HG02943 (cell line): ENCODE results near the gene TMEM151B.

Experiments used
- ATAC-seq: cut with Tn5 transposase; IDR thresholded peaks from one replicate; pipeline ENCODE4 v1.9.1; 2021; ENCODE audit warnings: mild to moderate bottlenecking, low read depth, moderate library complexity; ENCODE audit not compliant: unreplicated experiment

Gene TMEM151B

DNA sequence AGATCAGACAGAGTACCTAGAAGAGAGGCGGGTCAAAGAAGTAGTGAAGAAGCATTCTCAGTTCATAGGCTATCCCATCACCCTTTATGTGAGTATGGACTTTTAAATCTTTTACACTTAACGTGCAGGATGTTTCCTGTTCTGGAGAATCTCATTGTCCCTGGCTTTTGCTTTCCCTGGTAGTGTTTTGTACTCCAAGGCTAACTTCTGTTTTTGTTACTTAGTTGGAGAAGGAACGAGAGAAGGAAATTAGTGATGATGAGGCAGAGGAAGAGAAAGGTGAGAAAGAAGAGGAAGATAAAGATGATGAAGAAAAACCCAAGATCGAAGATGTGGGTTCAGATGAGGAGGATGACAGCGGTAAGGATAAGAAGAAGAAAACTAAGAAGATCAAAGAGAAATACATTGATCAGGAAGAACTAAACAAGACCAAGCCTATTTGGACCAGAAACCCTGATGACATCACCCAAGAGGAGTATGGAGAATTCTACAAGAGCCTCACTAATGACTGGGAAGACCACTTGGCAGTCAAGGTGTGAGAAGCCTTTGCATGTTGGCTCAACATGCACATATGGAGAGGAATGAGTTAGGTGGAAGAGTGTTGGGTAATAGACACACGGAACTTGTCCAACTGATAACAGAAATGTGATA is 20.1 kb upstream of the TMEM151B start:
- ATAC-seq, result no peak

DNA sequence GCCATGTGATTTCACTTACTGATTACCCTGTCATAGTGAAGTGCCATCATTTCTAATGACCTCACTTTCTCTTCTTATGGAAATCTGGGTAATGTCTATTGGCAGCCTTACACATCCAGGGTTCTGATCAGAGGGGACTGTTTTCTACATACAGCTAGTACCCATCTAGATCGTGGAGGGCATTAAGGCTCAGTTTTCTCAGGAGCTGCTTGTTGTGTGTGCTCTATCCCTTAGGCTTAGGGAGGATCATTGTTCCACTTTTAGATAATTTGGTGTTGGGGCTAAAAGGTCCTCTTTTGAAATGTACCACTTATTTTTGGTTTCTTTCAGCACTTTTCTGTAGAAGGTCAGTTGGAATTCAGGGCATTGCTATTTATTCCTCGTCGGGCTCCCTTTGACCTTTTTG is 19.5 kb upstream of the TMEM151B start:
- ATAC-seq, result no peak

DNA sequence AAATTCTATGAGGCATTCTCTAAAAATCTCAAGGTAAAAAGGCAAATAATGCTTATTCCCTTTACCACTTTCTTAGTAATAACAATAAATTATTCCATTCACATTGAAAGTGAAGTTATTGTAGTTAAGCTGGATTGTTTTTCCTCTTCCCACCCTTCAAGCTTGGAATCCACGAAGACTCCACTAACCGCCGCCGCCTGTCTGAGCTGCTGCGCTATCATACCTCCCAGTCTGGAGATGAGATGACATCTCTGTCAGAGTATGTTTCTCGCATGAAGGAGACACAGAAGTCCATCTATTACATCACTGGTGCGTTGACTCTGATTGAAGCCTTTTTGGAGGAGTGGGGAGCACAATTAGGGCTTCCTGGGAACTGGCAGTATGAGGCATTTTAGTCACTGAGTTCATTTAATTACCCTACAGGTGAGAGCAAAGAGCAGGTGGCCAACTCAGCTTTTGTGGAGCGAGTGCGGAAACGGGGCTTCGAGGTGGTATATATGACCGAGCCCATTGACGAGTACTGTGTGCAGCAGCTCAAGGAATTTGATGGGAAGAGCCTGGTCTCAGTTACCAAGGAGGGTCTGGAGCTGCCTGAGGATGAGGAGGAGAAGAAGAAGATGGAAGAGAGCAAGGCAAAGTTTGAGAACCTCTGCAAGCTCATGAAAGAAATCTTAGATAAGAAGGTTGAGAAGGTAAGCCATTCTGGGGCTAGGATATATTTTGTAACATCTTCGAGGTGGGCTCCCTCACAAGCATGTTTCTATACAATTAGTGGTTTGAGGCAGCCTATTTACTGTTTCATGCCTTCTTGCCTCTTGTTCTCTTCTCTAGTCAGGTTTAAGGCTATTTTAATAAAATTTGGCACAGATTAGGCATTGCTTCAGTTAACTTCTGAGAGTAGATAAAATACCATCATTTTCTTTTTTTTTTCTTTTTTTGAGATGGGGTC is 18.4 kb upstream of the TMEM151B start:
- no peak for ATAC-seq

DNA sequence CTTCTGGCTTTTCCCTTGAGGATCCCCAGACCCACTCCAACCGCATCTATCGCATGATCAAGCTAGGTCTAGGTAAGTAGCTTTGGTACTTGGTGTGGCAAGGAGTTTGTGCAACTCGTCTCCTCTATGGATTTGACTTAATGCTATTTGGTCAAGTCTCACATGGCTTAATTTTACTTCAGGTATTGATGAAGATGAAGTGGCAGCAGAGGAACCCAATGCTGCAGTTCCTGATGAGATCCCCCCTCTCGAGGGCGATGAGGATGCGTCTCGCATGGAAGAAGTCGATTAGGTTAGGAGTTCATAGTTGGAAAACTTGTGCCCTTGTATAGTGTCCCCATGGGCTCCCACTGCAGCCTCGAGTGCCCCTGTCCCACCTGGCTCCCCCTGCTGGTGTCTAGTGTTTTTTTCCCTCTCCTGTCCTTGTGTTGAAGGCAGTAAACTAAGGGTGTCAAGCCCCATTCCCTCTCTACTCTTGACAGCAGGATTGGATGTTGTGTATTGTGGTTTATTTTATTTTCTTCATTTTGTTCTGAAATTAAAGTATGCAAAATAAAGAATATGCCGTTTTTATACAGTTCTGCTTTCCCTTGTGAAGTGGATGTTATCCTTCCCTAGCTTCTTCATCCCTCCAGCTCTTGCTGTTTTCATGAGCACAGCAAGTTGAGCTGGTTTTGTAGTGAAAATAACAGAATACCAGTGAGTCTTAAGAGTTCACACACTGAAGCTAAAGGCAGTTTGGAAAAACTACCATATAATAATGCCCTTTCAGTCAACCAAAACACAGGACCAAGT is 16.7 kb upstream of the TMEM151B start:
- ATAC-seq, result no peak

DNA sequence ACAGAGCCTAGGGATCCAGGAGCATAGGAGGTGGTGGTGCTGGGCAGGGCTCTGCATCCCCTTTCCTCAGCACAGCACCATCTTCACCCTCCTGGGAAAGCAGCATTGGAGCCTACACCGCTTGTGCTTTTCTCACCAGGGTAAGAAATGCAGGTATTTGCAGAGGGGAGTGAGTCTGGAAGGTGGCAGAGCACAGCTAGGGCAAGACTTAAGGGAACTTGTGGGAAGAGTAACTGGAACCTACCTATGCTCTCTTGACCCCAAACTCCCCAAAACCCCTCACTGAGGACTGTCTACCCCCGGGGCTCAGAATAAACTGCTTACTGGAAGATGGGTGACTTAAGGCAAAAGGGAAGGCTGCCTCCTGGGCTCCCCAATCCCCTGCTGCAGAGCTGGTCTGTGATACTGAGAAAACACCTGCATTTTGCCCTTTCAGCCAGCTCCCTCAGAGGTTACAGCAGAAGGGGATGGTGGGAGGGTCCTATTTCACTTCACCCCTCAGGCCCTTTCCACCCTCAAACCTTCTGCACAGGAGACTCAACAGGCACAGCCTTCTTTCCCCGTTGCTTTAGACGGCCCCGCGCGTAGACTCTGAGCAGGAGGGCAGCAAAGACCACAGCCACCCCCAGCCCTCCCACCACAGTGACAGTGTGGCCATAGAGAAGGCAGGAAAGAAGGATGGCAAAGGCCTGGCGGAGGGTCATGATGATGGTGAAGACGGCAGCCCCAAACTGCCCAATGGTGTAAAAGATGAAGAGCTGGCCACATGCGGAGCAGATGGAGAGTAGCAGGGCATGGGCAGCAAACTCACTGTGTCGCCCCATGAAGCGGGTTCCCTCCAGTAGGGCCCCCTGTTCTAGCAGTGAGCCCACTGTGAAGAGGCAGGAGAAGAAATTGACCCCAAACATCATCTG is 15.8 kb upstream of the TMEM151B start:
- ATAC-seq, result no peak

DNA sequence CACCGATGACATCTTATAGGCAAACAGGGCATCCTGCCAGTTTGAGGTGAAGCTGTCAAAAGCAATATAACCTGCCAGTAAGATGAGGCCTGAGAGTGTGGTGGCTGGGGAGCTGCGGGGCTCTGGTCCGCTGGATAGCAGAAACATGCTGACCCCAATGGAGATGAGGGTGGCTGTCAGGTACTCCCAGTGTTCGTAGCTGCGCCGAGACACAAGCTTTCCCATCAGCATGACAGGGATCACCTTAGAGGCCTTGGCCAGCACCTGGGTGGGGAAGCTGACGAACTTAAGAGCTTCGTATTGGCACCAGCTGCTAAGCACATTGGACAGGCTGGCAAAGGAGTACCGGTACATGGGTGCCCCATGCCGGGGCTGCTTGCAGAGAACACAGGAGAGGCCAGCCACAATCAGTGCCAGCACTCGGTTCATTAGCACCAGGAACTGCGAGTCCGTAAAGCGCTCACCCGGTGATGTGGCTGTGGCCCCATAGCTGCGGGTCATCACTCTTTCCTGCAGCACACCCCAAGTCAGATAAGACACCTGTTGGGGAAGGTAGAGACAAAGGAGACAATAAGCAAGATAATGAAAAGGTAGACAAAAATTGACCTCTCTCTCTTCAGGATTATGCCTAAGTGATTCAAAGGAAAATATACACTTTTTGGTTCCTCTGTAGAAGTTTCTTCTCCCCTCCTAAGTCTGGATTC is 15.0 kb upstream of the TMEM151B start:
- ATAC-seq, result no peak

DNA sequence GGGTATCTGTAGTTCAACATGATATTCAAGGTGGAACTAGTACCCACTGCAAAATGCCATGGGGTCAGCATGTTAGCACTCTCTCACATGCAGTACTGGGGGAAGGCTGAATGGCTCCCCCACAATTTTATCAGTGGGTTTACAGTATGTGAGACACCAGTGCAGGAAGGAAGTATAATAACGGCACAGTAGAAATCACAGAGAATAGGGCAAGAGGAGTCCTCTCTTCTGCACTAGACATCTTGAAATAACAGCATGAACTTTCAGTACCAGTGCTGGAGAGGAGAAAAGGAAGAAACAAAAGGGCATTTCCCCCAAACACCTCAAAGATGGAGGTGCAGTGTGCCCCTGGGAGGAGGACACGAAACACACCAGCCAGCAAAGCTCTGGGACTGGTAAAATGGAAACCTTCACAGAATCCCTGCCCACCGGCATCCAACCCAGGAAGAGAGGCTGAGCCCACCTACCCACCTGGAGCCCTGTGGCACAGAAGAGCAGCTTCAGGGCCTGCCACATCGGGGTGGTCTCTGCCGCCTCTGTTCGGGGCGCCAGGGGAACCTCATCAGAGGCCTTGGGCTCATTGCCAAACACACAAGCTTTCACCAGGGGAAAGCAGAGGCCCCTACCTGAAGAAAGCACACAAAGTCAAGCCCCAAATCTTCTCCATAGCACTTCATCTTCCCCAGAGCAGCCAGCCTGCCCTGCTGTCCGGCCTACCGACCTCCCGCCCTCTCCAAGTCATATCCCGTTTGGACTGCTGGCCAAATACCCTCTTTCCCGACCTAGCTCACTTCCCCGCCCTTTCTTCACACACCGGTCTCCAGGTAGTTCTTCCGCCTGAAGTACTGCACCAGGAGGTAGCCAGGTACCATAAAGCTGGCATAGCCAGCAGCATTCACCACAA is 14.1 kb upstream of the TMEM151B start:
- no peak for ATAC-seq

DNA sequence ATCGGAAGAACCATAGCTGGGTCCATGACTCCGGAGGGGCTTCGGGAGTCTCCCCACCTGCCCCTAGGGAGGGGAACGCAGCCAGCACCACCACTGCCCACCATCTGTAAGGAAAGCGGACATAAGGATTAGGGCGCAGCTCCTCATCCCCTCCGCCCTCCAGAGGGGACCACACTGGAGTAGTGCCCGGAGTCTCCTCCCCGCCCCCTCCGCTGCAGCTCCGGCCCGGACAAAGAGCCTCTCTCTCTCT is 13.6 kb upstream of the TMEM151B start:
- no peak for ATAC-seq

DNA sequence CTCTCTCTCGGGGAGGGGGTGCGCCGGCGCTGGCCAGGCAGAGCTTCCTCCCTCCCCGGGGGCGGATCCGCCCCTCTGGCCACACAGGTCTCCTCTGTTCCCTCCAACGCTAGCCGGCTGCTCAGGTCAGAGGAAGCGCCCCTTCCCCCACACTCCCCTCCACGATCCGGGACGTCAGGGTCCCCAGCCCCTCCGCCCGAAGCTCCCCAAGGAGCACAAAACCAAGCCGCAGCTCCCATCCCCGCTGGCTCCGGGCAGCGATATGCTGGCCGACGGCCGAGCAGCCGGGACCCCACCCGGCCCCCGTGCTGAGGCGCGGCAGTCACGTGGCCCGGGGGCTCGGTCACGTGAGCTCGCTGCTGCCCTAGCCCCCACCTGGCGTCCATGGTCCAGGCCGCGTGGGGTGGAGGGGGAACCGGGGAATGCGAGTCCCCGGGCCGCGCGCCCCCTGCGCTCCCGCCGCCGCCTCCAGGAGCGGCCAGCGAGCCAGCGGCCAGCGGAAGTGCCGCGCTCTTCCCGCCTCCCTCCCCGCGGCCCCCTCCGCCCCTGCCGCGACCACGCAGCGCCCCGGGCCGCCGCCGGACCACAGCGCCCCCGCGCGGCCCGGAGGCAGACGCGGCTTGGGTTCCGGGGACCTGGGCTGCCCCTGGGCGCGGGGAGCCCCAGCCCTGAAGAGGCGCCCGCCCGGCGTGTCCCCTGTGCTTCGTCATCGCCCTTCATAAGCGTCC is 13.1 kb upstream of the TMEM151B start, which contains the start of gene SLC35B2:
SLC35B2 (minus strand) TSS at position 504 of the 728 bp plus-strand sequence; CDS start at position 386, 118 bp downstream.
- ATAC-seq, result peak; percentile 41

DNA sequence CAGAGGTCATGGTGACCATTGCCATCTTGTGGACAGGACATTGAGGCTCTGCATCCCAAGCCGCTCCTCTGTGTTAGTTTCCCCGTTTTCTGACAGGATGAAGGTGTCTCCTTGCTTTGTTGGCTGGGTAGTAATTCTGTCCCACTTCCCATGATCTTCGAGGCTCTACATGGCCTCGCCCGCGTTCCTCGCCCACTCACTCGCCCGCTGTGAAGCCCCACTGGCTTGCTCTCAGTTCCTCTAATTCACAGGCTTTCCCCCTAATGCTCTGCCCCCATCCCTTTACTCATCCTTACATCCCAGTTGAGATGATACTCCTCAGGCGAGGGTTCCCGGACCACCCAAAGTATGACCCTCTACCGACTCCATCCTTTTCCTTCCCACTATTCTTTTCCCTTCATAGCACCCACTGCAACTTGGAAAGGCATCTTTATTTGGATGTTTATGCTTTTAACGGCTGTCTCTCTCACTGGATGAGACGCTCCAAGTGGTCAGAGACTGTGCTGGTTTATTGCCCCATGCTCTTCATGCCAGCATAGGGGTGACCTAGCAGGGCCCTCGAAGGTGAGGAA is 12.4 kb upstream of the TMEM151B start:
- peak; percentile 5 for ATAC-seq

DNA sequence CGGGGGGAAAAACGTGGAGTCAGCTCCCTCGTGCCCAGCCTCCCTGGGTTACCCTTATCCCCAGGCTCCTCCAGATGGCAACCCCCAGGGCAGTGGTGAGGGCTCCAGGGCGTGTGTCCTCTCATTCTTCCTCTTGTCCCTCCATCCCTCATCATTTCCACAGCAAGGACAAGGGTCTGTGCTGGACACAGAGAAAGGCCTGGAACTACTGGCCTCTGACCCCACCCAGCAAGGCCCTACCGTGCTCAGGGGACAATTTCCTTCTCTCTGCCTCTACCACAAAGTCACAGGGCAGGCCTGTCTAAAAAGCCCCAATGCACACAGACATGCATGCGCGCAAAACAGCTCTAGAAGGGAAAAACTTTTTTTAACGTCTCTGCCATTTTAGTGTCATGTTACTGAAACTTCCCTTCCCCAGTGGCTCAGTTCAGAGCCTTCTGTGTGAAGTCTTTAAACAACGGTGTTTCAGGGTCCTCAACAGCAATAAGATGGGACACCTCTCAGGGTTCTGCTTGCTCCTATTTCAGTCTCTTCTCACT is 11.9 kb upstream of the TMEM151B start:
- ATAC-seq, result no peak

DNA sequence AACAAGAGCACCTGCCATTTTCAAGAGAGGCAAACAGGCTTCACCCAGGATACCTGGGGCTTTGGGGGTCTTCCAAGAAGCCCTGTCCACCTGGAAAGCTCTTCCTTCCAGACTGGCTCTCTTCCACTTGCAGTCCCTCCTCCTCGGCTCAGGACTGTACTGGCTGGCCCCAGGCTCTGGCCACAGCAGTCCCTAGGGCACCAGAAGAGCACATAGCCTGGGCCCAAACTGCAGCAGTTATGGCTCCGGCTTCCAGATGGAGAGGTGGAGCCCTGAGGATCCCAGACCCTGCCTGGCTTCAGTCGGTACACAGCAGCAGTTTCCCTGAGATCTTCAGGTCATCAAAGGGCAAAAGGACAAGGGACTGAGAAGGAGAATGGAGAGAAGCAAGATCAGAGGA is 11.3 kb upstream of the TMEM151B start:
- no peak for ATAC-seq

DNA sequence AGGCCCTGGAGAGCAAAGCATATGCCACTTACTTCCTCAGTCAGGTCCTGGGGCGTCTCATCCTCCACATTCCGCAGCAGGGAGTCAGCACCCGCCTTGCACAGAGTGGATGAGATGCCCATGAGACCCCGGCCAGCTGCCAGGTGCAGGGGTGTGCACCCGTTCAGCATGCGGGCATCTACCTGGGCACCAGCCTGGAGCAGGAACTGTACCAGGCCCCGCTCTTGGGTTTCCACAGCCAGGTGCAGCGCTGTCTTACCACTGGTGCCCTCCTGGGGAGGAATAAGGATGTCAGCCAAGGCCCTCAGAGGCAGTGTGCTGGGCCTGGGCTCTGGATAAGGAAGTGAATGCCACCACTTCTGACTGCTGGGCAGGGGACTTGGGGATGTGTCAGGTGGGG is 10.2 kb upstream of the TMEM151B start:
- no peak for ATAC-seq

DNA sequence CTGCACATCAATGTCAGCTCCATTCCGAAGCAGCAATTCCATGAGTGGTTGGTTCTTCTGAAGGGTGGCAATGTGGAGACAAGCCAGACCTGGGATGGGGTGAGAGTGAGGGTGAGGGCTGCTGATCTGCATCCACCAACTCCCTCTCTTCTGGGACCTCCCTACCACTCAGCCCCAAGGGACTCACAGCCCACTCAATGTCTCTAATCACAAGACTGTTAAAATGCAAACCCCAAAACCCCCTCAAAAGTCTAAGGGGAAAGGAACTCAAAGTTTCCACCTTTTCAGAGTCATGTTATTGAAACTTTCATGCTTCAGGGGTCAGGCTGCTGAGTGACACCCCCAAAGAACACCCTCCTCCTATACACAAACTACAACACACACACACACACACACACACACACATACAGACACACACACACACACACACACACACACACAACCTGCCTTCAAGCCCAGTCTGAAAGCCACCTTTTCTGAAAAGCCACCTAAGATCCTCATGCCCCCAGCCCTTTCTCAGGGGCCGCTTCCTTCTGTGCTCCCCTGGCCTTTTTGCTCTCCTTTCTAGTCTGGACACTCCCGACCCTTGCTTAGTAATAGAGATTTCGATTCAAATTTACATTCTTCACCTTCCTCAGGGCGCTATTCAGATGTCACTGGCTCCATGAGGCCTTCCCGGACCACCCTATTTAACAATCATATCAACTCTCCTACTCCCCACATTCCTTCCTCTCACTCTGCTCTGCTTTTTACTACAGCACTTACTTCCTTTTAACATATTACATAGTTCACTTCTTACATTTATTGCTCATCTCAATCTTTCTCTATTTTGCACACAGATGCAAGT is 9.6 kb upstream of the TMEM151B start:
- no peak for ATAC-seq

DNA sequence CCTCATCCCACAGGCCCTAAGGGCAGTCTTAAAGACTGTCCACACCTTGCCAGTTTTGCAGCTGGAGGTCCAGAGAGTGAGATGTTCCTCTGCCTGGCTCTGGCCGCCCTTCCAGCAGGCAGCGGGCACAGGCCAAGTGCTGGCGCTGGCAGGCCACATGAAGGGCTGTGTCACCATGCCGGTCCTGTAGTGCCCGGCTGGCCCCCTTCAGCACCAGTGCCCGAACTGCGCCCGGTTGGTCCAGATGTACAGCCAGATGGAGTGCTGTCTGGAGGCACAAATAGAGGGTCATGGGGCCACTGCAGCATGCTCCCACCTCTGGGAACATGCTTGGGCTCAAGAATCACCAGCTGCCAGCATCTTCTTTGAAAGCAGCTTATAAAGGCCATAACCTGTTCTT is 8.7 kb upstream of the TMEM151B start:
- ATAC-seq, result no peak
